Osteoblast (primary cell): ENCODE measurements around the gene CLEC3B. TPM values are rescaled to one million over a fixed set of nuclear protein-coding genes. Genes with fewer than 3 reads are reported as not detected.
"Not testable (repeated sequence)": the region's sequence is repeated elsewhere in the genome, so short reads cannot be mapped to it uniquely, and the experiment has no call there.

Source experiments
- DNase-seq: peaks from one replicate; pipeline ENCODE4 v3.0.0; 2011; ENCODE audit warnings: low spot score, mixed read lengths; ENCODE audit not compliant: insufficient read length; ENCODE audit errors: missing footprints
- H2AFZ ChIP-seq: 2 replicates; pipeline ENCODE4 v1.6.0; 2011; ENCODE audit warnings: mild to moderate bottlenecking, low read length
- H3K27ac ChIP-seq: 2 replicates; pipeline ENCODE4 v1.5.1; 2011; ENCODE audit warnings: mild to moderate bottlenecking, low read depth, low read length, moderate library complexity
- H3K27me3 ChIP-seq: 2 replicates; pipeline ENCODE4 v1.6.0; 2012; ENCODE audit warnings: mild to moderate bottlenecking, control low read depth, inconsistent platforms, low read length, moderate library complexity; ENCODE audit not compliant: insufficient read depth
- H3K36me3 ChIP-seq: 2 replicates; pipeline ENCODE4 v1.5.1; 2011; ENCODE audit warnings: mild to moderate bottlenecking, low read length, control low read depth, moderate library complexity; ENCODE audit not compliant: insufficient read depth
- H3K4me1 ChIP-seq: 2 replicates; pipeline ENCODE4 v1.5.1; 2011; ENCODE audit warnings: mild to moderate bottlenecking, low read length, control low read depth, moderate library complexity; ENCODE audit not compliant: insufficient read depth
- H3K4me2 ChIP-seq: 2 replicates; pipeline ENCODE4 v1.6.0; 2011; ENCODE audit warnings: mild to moderate bottlenecking, low read length; ENCODE audit not compliant: insufficient read depth
- H3K4me3 ChIP-seq: fragments of 200-600 bp; sonication (generic); 3 replicates; pipeline ENCODE4 v1.5.1; 2012; ENCODE audit warnings: mild to moderate bottlenecking, low read length, inconsistent platforms; ENCODE audit not compliant: insufficient read depth
- H3K79me2 ChIP-seq: 2 replicates; pipeline ENCODE4 v1.6.0; 2012; ENCODE audit warnings: mild to moderate bottlenecking, low read length, control low read depth, inconsistent platforms; ENCODE audit not compliant: insufficient read depth
- H3K9me3 ChIP-seq: 2 replicates; pipeline ENCODE4 v1.5.1; 2011; ENCODE audit warnings: low read depth, low read length, control low read depth
- H4K20me1 ChIP-seq: 2 replicates; pipeline ENCODE4 v1.6.0; 2012; ENCODE audit warnings: mild to moderate bottlenecking, low read length, control low read depth; ENCODE audit not compliant: insufficient read depth
- CTCF ChIP-seq: IDR thresholded peaks from 2 replicates; pipeline ENCODE4 v1.5.1; 2011; ENCODE audit warnings: mild to moderate bottlenecking, low read depth, low read length, moderate library complexity; ENCODE audit errors: extremely low read depth
- total RNA-seq: library from RNA; depleted of rRNA; stranded (reverse); fragments of >200 nt; gene quantifications from 2 replicates; pipeline ENCODE4 v1.2.3, GENCODE V29; 2012

CLEC3B gene
- total RNA-seq, 1 donor: 48.9 TPM

- Histone ChIP-seq H2AFZ (peak overlapping the region; percentile 69), H3K27ac (peak overlapping the region; percentile 34), H3K27me3 (no peaks in the 10 kb centered on the region), H3K4me1 (peaks cover 7% of the 10 kb centered on the region), H3K79me2 (no peaks in the 10 kb centered on the region), H3K36me3 (no peaks in the 10 kb centered on the region), H3K9me3 (no peaks in the 10 kb centered on the region), H3K4me2 (peak overlapping the region; percentile 8), H4K20me1 (no peaks in the 10 kb centered on the region), H3K4me3 (no peak overlapping the region)
- peak; percentile 93 for DNase-seq
- peak; percentile 37 for TF ChIP-seq CTCF
Measured at GRCh38 chr3:45043728-45044299, 17.7 kb downstream of the CLEC3B start.

GRCh38 chr3:45048244-45048643 is 22.1 kb downstream of the CLEC3B start:
- H3K36me3 ChIP-seq: no peaks in the 10 kb centered on the region
- H2AFZ ChIP-seq: peak overlapping the region; percentile 63
- H3K27me3 ChIP-seq: no peaks in the 10 kb centered on the region
- H3K79me2 ChIP-seq: no peaks in the 10 kb centered on the region
- H4K20me1 ChIP-seq: no peaks in the 10 kb centered on the region
- DNase-seq: no peak
- H3K4me2 ChIP-seq: no peak overlapping the region
- H3K4me3 ChIP-seq: no peak overlapping the region
- no peak overlapping the region for H3K27ac ChIP-seq
- no peak for TF ChIP-seq CTCF
- H3K9me3 ChIP-seq: no peaks in the 10 kb centered on the region
- H3K4me1 ChIP-seq: peaks cover 5% of the 10 kb centered on the region

GRCh38 chr3:45049807-45050206 is 23.7 kb downstream of the CLEC3B start:
- H4K20me1 ChIP-seq: no peaks in the 10 kb centered on the region
- H3K4me3 ChIP-seq: no peak overlapping the region
- TF ChIP-seq CTCF: no peak
- no peak overlapping the region for H3K27ac ChIP-seq
- H3K27me3 ChIP-seq: no peaks in the 10 kb centered on the region
- no peak overlapping the region for H3K4me2 ChIP-seq
- no peaks in the 10 kb centered on the region for H3K36me3 ChIP-seq
- peaks cover 6% of the 10 kb centered on the region for H3K4me1 ChIP-seq
- DNase-seq: no peak
- no peaks in the 10 kb centered on the region for H3K9me3 ChIP-seq
- no peak overlapping the region for H2AFZ ChIP-seq
- H3K79me2 ChIP-seq: no peaks in the 10 kb centered on the region

- H4K20me1 ChIP-seq: no peaks in the 10 kb centered on the region
- no peak overlapping the region for H3K4me2 ChIP-seq
- H3K27ac ChIP-seq: no peak overlapping the region
- no peaks in the 10 kb centered on the region for H3K27me3 ChIP-seq
- H3K9me3 ChIP-seq: no peaks in the 10 kb centered on the region
- DNase-seq: no peak
- no peak for TF ChIP-seq CTCF
- H3K4me1 ChIP-seq: peaks cover 20% of the 10 kb centered on the region
- no peaks in the 10 kb centered on the region for H3K79me2 ChIP-seq
- H3K36me3 ChIP-seq: no peaks in the 10 kb centered on the region
- H2AFZ ChIP-seq: no peak overlapping the region
- H3K4me3 ChIP-seq: no peak overlapping the region
Measured at GRCh38 chr3:45051685-45052084, 25.6 kb downstream of the CLEC3B start.

GRCh38 chr3:45053805-45054195 is 27.7 kb downstream of the CLEC3B start:
- H3K4me2 ChIP-seq, H3K79me2 ChIP-seq, H3K4me3 ChIP-seq, H2AFZ ChIP-seq, H3K36me3 ChIP-seq, H3K9me3 ChIP-seq, H3K27me3 ChIP-seq, H3K27ac ChIP-seq, H4K20me1 ChIP-seq, DNase-seq: not testable (repeated sequence)
- peaks cover 33% of the 10 kb centered on the region for H3K4me1 ChIP-seq
